Nephron progenitor cell (in vitro differentiated cells): Measurements from ENCODE around the gene PLPPR1.
"Not testable (repeated sequence)": the region's sequence is repeated elsewhere in the genome, so short reads cannot be mapped to it uniquely, and the experiment has no call there.

Source experiments
- DNase-seq: peaks from one replicate; pipeline ENCODE4 v3.0.0; 2021
- H3K27ac Mint-ChIP-seq: 2 replicates; pipeline ENCODE4 v1.8.0; 2021; ENCODE audit warnings: mild to moderate bottlenecking, moderate library complexity, mixed read lengths
- H3K27me3 Mint-ChIP-seq: 2 replicates; pipeline ENCODE4 v1.8.0; 2021; ENCODE audit warnings: mild to moderate bottlenecking, low read depth, mixed read lengths; ENCODE audit not compliant: poor library complexity
- H3K36me3 Mint-ChIP-seq: 2 replicates; pipeline ENCODE4 v1.8.0; 2021; ENCODE audit warnings: low read depth, mixed read lengths
- H3K4me1 Mint-ChIP-seq: 2 replicates; pipeline ENCODE4 v1.8.0; 2021; ENCODE audit warnings: mixed read lengths
- H3K4me3 Mint-ChIP-seq: 2 replicates; pipeline ENCODE4 v1.8.0; 2021; ENCODE audit warnings: mild to moderate bottlenecking, moderate library complexity, mixed read lengths
- H3K9me3 Mint-ChIP-seq: 2 replicates; pipeline ENCODE4 v1.8.0; 2021; ENCODE audit warnings: mild to moderate bottlenecking, moderate library complexity, mixed read lengths
- TF ChIP-seq, protein P1 (sequence below): fragments of 200-600 bp; sonication (generic); IDR thresholded peaks from 2 replicates; pipeline ENCODE4 v1.5.0; 2021; ENCODE audit warnings: antibody characterized with exemption

PLPPR1 gene

DNA sequence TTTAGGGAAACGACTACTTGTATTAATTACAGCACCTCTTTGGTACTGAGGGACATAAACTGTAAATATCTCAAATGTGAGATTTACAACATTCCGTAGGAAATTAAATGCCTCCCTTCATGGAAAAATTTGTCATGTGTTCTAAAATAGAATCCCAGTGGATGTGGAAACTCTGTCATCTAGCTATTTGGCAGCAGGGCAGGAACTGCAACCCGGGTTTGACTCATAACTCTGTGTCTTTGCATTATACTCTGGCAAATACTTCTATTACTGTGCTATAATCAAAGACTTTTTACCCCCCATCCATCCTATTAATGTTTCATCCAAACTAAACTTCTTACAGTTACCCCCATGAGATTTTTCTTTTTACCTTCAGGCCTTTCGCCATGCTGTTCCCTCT lies 6.6 kb downstream of the PLPPR1 start:
- Mint-ChIP-seq H3K4me3 (no peak overlapping the region), H3K36me3 (no peaks in the 10 kb centered on the region), H3K27me3 (peaks cover 41% of the 10 kb centered on the region), H3K4me1 (peaks cover 3% of the 10 kb centered on the region), H3K27ac (no peak overlapping the region), H3K9me3 (no peaks in the 10 kb centered on the region)
- TF ChIP-seq, protein P1, sequence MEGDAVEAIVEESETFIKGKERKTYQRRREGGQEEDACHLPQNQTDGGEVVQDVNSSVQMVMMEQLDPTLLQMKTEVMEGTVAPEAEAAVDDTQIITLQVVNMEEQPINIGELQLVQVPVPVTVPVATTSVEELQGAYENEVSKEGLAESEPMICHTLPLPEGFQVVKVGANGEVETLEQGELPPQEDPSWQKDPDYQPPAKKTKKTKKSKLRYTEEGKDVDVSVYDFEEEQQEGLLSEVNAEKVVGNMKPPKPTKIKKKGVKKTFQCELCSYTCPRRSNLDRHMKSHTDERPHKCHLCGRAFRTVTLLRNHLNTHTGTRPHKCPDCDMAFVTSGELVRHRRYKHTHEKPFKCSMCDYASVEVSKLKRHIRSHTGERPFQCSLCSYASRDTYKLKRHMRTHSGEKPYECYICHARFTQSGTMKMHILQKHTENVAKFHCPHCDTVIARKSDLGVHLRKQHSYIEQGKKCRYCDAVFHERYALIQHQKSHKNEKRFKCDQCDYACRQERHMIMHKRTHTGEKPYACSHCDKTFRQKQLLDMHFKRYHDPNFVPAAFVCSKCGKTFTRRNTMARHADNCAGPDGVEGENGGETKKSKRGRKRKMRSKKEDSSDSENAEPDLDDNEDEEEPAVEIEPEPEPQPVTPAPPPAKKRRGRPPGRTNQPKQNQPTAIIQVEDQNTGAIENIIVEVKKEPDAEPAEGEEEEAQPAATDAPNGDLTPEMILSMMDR = no peak
- DNase-seq = no peak

GRCh38 chr9:101037430-101037829 lies 8.9 kb downstream of the PLPPR1 start:
- H3K27me3 Mint-ChIP-seq = peaks cover 17% of the 10 kb centered on the region
- DNase-seq = no peak
- H3K4me1 Mint-ChIP-seq = no peaks in the 10 kb centered on the region
- H3K9me3 Mint-ChIP-seq = no peaks in the 10 kb centered on the region
- H3K36me3 Mint-ChIP-seq = no peaks in the 10 kb centered on the region
- no peak overlapping the region for H3K4me3 Mint-ChIP-seq
- no peak overlapping the region for H3K27ac Mint-ChIP-seq
- TF ChIP-seq, protein P1 = no peak

DNA sequence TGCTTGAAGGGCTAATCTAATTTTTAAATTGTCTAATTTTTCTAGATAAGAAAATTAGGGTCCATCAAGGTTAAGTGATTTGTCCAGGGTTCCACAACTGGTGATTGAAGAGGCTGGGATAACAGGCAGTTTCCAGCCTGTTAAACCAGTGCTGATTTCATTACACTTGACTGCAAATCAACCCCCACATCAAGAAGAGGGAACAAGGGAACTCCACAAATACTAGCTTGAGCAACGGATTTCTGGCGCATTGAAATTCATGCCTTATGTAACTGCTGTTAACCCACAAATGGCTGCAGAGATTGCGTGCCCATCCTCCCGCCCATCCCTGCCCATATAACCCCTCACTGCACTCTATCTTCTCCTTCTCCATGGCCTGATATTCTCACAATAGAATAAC lies 10.0 kb downstream of the PLPPR1 start:
- Mint-ChIP-seq H3K4me1 (no peaks in the 10 kb centered on the region), H3K27me3 (peaks cover 7% of the 10 kb centered on the region), H3K4me3 (no peak overlapping the region), H3K9me3 (no peaks in the 10 kb centered on the region), H3K36me3 (no peaks in the 10 kb centered on the region), H3K27ac (no peak overlapping the region)
- TF ChIP-seq, protein P1 = no peak
- no peak for DNase-seq

GRCh38 chr9:101039581-101039980 lies 11.1 kb downstream of the PLPPR1 start:
- not testable (repeated sequence) for DNase-seq, H3K27me3 Mint-ChIP-seq, H3K4me1 Mint-ChIP-seq, H3K36me3 Mint-ChIP-seq, H3K27ac Mint-ChIP-seq, H3K9me3 Mint-ChIP-seq, H3K4me3 Mint-ChIP-seq

- H3K27me3 Mint-ChIP-seq = peaks cover 3% of the 10 kb centered on the region
- H3K36me3 Mint-ChIP-seq = no peaks in the 10 kb centered on the region
- peaks cover 11% of the 10 kb centered on the region for H3K9me3 Mint-ChIP-seq
- H3K4me1 Mint-ChIP-seq = no peaks in the 10 kb centered on the region
- H3K27ac Mint-ChIP-seq = no peak overlapping the region
- no peak for DNase-seq
- no peak overlapping the region for H3K4me3 Mint-ChIP-seq
- TF ChIP-seq, protein P1 = no peak
Observed at GRCh38 chr9:101047848-101048397, 19.4 kb downstream of the PLPPR1 start.

GRCh38 chr9:101050650-101051049 lies 22.1 kb downstream of the PLPPR1 start:
- H3K4me1 Mint-ChIP-seq = peaks cover 5% of the 10 kb centered on the region
- H3K9me3 Mint-ChIP-seq = peaks cover 11% of the 10 kb centered on the region
- TF ChIP-seq, protein P1 = no peak
- no peaks in the 10 kb centered on the region for H3K36me3 Mint-ChIP-seq
- H3K4me3 Mint-ChIP-seq = no peak overlapping the region
- DNase-seq = no peak
- peaks cover 7% of the 10 kb centered on the region for H3K27me3 Mint-ChIP-seq
- no peak overlapping the region for H3K27ac Mint-ChIP-seq
